ENCODE measurements around the gene ELAVL2. TPM values are rescaled to one million over a fixed set of nuclear protein-coding genes. Genes with fewer than 3 reads are reported as not detected.
"Not testable (repeated sequence)": the region's sequence is repeated elsewhere in the genome, so short reads cannot be mapped to it uniquely, and the experiment has no call there.

ELAVL2 gene
- total RNA-seq, 1 donor from 2014 or later: 11.6 TPM

GRCh38 chr9:23725279-23725946 is 100.6 kb downstream of the ELAVL2 start:
- Mint-ChIP-seq H3K27me3 (no peaks in the 10 kb centered on the region), H3K36me3 (no peaks in the 10 kb centered on the region), H3K4me3 (no peak overlapping the region), H3K27ac (no peak overlapping the region), H3K4me1 (ENCODE audit: unreplicated experiment) (peaks cover 5% of the 10 kb centered on the region), H3K9me3 (no peaks in the 10 kb centered on the region)
- TF ChIP-seq CTCF (conservative IDR thresholded peaks at IDR 0.05): no peak
- no peak for DNase-seq (ENCODE audit: extremely low spot score, unreplicated experiment)

DNA sequence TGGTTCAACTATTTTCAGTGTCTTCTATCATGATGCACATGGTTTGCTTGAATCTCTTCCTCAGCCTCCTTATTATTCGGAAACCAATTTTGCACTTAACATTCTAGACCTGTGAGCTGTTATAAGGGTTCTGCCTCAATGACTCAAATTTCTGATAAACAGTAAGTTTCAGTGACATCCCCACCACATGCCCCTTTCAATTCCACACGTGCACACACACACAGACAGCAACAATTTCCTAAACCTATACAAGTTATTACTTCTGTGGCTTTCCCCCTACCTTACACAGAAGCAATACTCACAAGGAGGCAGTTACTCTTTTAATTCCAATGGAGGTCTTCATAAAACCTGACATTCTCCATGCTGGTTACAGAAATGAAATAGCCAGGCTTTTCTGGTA is 102.4 kb downstream of the ELAVL2 start:
- no peak for TF ChIP-seq CTCF (conservative IDR thresholded peaks at IDR 0.05)
- Mint-ChIP-seq H3K9me3 (no peaks in the 10 kb centered on the region), H3K4me1 (ENCODE audit: unreplicated experiment) (peaks cover 5% of the 10 kb centered on the region)

DNA sequence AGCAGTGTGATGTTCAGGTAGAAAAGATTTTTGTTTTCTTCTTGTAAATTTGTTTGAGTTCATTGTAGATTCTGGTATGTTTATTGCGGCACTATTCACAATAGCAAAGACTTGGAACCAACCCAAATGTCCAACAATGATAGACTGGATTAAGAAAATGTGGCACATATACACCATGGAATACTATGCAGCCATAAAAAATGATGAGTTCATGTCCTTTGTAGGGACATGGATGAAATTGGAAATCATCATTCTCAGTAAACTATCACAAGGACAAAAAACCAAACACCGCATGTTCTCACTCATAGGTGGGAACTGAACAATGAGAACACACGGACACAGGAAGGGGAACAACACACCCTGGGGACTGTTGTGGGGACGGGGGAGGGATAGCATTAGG is 103.0 kb downstream of the ELAVL2 start:
- H3K36me3 Mint-ChIP-seq; H3K27me3 Mint-ChIP-seq; DNase-seq (ENCODE audit: extremely low spot score, unreplicated experiment); H3K4me1 Mint-ChIP-seq (ENCODE audit: unreplicated experiment); H3K27ac Mint-ChIP-seq; H3K9me3 Mint-ChIP-seq; H3K4me3 Mint-ChIP-seq: not testable (repeated sequence)

More for the DNA sequence above, 102.4 kb downstream of the ELAVL2 start:
- no peaks in the 10 kb centered on the region for H3K27me3 Mint-ChIP-seq
- DNase-seq (ENCODE audit: extremely low spot score, unreplicated experiment): no peak
- H3K4me3 Mint-ChIP-seq: no peak overlapping the region
- no peaks in the 10 kb centered on the region for H3K36me3 Mint-ChIP-seq
- no peak overlapping the region for H3K27ac Mint-ChIP-seq

DNA sequence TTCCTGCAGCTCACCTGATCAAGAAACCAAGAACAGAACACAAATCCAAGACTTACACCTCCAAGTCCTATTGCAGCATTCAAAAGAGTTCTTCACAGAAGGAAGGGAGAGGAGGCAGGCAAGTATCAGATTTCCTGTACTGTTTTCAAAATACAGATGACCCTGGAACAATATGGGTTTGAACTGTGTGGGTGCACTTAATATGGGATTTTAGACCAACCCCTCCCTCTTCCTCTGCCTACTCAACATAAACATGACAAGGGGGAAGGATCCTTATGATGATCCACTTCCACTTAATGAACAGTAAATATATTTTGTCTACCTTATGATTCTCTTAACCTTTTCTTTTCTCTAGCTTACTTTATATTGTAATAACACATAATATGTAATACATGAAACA is 104.6 kb downstream of the ELAVL2 start:
- H3K27me3 Mint-ChIP-seq: no peaks in the 10 kb centered on the region
- no peak for DNase-seq (ENCODE audit: extremely low spot score, unreplicated experiment)
- H3K36me3 Mint-ChIP-seq: no peaks in the 10 kb centered on the region
- H3K9me3 Mint-ChIP-seq: no peaks in the 10 kb centered on the region
- no peak overlapping the region for H3K27ac Mint-ChIP-seq
- TF ChIP-seq CTCF (conservative IDR thresholded peaks at IDR 0.05): no peak
- no peak overlapping the region for H3K4me3 Mint-ChIP-seq
- peaks cover 5% of the 10 kb centered on the region for H3K4me1 Mint-ChIP-seq (ENCODE audit: unreplicated experiment)

DNA sequence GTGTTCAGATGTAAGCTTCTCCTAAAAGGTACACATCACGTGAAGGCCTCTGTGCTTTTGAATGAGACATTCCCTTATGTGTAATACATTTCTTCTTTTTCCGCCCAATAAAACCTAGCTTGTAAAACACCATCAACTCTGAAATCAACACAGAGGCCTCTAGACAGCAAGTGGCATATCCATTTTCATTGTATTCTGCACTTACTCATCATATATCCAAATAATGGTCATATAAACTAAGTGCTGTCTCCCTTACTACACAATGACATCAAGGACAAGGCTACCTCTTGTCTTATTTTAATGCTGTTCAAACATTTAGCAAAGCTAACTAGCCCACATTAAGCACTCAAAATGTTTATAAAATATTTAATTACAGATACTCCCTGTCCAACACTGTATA is 108.5 kb downstream of the ELAVL2 start:
- H3K4me1 Mint-ChIP-seq (ENCODE audit: unreplicated experiment): peaks cover 5% of the 10 kb centered on the region
- TF ChIP-seq CTCF (conservative IDR thresholded peaks at IDR 0.05): no peak
- no peaks in the 10 kb centered on the region for H3K9me3 Mint-ChIP-seq
- H3K27ac Mint-ChIP-seq: no peak overlapping the region
- H3K4me3 Mint-ChIP-seq: no peak overlapping the region
- H3K27me3 Mint-ChIP-seq: no peaks in the 10 kb centered on the region
- no peaks in the 10 kb centered on the region for H3K36me3 Mint-ChIP-seq
- no peak for DNase-seq (ENCODE audit: extremely low spot score, unreplicated experiment)

- H3K27me3 Mint-ChIP-seq: peaks cover 3% of the 10 kb centered on the region
- no peak overlapping the region for H3K27ac Mint-ChIP-seq
- H3K9me3 Mint-ChIP-seq: no peaks in the 10 kb centered on the region
- no peak for DNase-seq (ENCODE audit: extremely low spot score, unreplicated experiment)
- no peak for TF ChIP-seq CTCF (conservative IDR thresholded peaks at IDR 0.05)
- no peaks in the 10 kb centered on the region for H3K36me3 Mint-ChIP-seq
- no peaks in the 10 kb centered on the region for H3K4me1 Mint-ChIP-seq (ENCODE audit: unreplicated experiment)
- H3K4me3 Mint-ChIP-seq: no peak overlapping the region
Measured at GRCh38 chr9:23707249-23707648, 118.8 kb downstream of the ELAVL2 start.
